GM18507 (cell line): ENCODE measurements around the gene HOXA9.

Experiments
- DNase-seq: peaks from one replicate; pipeline ENCODE4 v3.0.0; 2011; ENCODE audit warnings: low read depth; ENCODE audit not compliant: insufficient read length; ENCODE audit errors: extremely low spot score
- FAIRE-seq: peaks from 2 replicates; lab custom pipeline; 2011; peaks lifted over from hg19 to GRCh38; lab: Jason Lieb, UNC

Gene HOXA9

GRCh38 chr7:27147199-27148030, 17.9 kb downstream of the HOXA9 start, which contains the start of gene HOXA6:
Gene HOXA6, minus strand, starts transcription at chr7:27147774. Its CDS starts 25 bp downstream, at chr7:27147749.
- no peak for FAIRE-seq
- no peak for DNase-seq

- FAIRE-seq, result no peak
- no peak for DNase-seq
These were observed 18.7 kb downstream of the HOXA9 start for GRCh38 chr7:27146491-27147198.

GRCh38 chr7:27145914-27146412, 19.4 kb downstream of the HOXA9 start:
- FAIRE-seq, result no peak
- DNase-seq, result no peak

- DNase-seq (no peak), FAIRE-seq (no peak)
These were observed 20.0 kb downstream of the HOXA9 start for GRCh38 chr7:27145165-27145913.

GRCh38 chr7:27144781-27145164, 20.6 kb downstream of the HOXA9 start:
- FAIRE-seq (no peak), DNase-seq (no peak)

GRCh38 chr7:27143950-27144780, 21.2 kb downstream of the HOXA9 start:
- DNase-seq (no peak), FAIRE-seq (no peak)

- no peak for DNase-seq
- no peak for FAIRE-seq
These were observed 22.1 kb downstream of the HOXA9 start, which contains the start of gene HOXA5 for GRCh38 chr7:27143023-27143949. Gene HOXA5, minus strand, starts transcription at chr7:27143681. Its CDS starts 74 bp downstream, at chr7:27143607.

GRCh38 chr7:27142580-27143022, 22.7 kb downstream of the HOXA9 start:
- DNase-seq, result no peak
- no peak for FAIRE-seq

GRCh38 chr7:27141923-27142579, 23.3 kb downstream of the HOXA9 start:
- no peak for FAIRE-seq

GRCh38 chr7:27141137-27141922, 24.0 kb downstream of the HOXA9 start:
- FAIRE-seq, result no peak
- no peak for DNase-seq

More at GRCh38 chr7:27141923-27142579, 23.3 kb downstream of the HOXA9 start:
- DNase-seq, result no peak

GRCh38 chr7:27140126-27140857, 25.0 kb downstream of the HOXA9 start:
- FAIRE-seq, result no peak
- no peak for DNase-seq

GRCh38 chr7:27139334-27140125, 25.8 kb downstream of the HOXA9 start:
- DNase-seq, result no peak
- no peak for FAIRE-seq

- FAIRE-seq (no peak), DNase-seq (no peak)
These were observed 26.4 kb downstream of the HOXA9 start for GRCh38 chr7:27138985-27139333.

- FAIRE-seq, result no peak
- DNase-seq, result no peak
These were observed 26.9 kb downstream of the HOXA9 start for GRCh38 chr7:27138472-27138871.

- DNase-seq, result no peak
- no peak for FAIRE-seq
These were observed 27.6 kb downstream of the HOXA9 start for GRCh38 chr7:27137640-27138315.
